D721Med (cell line): ENCODE measurements around the gene PLA2R1.

Source experiments
- DNase-seq: peaks from one replicate; pipeline ENCODE4 v3.0.0; 2011; ENCODE audit warnings: low spot score; ENCODE audit not compliant: insufficient read length
- FAIRE-seq: peaks from 2 replicates; lab custom pipeline; 2011; peaks lifted over from hg19 to GRCh38; lab: Jason Lieb, UNC
- TF ChIP-seq, protein P1 (sequence below): IDR thresholded peaks from 2 replicates; pipeline ENCODE4 v1.5.1; 2012; ENCODE audit warnings: mild to moderate bottlenecking, control low read depth; ENCODE audit not compliant: insufficient read depth; ENCODE audit errors: missing control alignments

The PLA2R1 gene

DNA sequence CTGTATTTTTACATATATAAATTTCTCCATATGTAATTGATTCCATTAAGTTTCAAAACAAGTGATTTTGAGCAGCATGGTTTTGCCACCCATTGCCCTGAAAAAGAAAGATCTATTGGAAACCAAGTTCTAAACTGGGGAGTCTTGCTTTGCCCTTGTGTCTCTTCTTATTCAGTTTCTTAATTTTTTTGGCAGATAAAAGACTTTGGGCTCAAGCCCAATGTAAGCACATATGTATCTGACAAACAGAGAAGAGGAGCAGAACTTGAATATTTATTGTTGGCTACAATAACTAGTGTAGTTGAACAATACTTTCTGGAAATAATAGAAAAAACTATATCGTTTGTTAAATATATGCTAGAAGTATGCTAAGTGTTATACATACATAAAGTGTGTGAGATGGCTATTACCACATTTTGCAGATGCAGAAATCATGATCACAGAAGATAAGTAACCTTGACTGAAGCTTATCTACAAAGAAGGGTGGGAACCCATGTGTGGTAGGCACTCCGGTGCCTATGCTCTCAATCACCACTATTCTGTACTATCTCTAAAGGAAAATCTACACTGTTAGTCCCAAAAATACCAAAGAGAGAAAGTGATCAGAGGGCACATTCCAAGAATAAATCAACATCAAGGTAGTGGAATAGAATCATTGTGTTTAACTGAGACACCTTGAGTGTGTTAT, 109.1 kb downstream of the PLA2R1 start:
- TF ChIP-seq, protein P1, sequence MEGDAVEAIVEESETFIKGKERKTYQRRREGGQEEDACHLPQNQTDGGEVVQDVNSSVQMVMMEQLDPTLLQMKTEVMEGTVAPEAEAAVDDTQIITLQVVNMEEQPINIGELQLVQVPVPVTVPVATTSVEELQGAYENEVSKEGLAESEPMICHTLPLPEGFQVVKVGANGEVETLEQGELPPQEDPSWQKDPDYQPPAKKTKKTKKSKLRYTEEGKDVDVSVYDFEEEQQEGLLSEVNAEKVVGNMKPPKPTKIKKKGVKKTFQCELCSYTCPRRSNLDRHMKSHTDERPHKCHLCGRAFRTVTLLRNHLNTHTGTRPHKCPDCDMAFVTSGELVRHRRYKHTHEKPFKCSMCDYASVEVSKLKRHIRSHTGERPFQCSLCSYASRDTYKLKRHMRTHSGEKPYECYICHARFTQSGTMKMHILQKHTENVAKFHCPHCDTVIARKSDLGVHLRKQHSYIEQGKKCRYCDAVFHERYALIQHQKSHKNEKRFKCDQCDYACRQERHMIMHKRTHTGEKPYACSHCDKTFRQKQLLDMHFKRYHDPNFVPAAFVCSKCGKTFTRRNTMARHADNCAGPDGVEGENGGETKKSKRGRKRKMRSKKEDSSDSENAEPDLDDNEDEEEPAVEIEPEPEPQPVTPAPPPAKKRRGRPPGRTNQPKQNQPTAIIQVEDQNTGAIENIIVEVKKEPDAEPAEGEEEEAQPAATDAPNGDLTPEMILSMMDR: no peak
- no peak for DNase-seq
- FAIRE-seq: peak; percentile 25

DNA sequence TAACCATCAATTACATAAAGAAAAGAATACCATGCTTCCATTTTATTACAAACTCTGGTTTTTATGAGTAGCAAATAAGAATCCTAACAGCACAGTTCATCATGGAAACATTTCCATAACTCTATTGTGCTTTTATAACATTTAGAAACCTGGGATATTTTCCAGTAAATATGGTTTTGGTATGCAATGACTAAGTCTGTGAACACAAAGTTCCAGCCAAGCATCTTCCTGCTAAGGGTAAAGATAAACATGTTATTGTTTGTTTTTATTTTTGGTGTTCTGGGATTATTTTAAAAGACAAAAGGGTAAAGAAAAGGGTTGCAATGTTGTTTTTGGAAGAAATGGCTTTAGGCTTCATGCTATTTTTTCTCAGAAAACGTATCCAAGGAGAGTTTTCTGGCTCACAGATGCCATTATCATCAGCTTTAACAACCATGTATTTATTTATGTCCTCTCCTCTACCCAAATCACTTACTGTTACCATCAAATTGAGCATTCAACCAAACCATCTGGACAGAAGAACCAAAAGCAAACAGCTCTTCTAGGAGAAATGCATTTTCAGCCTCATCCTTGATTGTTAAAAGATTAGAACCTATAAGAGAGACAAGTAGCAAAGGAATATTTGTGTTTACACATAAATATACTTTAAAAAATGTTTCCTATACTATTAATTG, 116.0 kb downstream of the PLA2R1 start:
- FAIRE-seq: no peak
- TF ChIP-seq, protein P1: no peak
- no peak for DNase-seq

DNA sequence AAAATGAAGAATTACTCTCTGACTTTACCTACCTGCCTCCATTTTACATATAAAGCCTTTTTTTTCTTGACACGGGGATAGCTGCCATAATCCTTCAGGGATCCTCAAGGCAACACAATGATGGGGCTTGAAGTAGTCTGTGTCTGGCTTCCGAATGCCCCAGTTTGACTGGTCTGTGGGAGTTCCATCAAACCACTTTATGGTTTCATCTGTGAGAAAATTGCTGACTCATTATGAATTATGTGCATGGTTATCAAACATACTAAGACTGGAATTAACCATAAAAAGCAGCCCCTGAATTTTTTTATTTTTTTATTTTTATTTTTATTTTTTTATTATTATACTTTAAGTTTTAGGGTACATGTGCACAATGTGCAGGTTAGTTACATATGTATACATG, 117.5 kb downstream of the PLA2R1 start:
- no peak for DNase-seq

DNA sequence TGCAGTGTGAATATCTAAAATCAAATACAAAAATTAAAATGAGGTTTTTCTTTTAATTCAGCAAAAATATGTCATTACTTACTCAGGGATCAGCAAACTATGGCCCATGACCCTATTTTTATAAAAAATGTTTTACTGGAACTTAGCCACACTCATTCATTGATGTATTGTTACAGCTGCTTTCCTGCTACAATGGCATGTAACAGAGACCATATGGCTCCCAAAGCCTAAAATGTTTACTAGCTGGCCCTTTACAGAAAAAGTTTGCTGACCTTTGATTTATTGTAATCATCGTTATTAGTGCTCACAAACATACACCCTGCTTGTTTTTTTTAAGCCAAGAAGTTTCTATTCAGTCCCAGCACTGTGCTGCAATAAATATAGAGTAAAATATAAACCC, 120.3 kb downstream of the PLA2R1 start:
- TF ChIP-seq, protein P1: no peak
- no peak for DNase-seq
- FAIRE-seq: no peak

More for the DNA sequence above, 117.5 kb downstream of the PLA2R1 start:
- no peak for FAIRE-seq
- TF ChIP-seq, protein P1: no peak

DNA sequence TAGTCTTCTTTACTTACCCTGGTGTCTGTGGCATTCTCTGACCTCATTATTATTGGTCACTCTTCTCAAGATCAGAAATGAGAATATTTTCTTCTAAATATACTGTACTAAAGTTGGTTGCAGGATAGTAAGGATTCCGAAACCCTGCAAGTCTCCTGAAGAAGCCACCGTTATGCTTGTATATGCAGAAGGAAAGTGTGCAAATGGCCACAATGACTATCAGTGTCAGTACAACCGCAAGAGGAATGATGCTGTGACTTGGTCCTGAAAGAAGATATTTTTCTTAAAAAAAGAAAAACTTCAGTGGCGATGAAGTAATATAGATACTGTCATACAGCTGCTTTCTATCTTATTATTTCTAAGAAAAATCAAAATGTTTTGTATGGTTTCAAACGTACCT, 120.7 kb downstream of the PLA2R1 start:
- TF ChIP-seq, protein P1: no peak
- DNase-seq (no peak), FAIRE-seq (no peak)

DNA sequence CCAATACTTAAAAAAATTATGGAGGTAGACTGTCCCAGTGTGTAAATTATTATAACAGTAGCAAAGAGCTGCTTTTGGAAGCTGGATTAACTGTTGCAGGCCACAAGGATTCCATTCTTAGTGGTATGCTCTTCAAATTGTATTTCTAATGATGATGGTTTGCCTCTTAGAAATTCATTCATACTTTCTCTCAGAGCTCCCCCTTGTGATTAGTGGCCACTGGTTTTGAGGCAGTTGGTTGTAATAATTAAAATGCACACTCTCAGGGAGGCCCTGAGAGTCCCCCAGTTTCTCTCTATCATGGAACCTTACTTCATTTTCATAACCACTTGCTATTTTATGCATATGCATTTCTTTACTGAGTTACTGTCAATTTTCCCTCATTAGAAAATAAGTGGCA, 122.5 kb downstream of the PLA2R1 start:
- DNase-seq (no peak), FAIRE-seq (no peak)
- TF ChIP-seq, protein P1: peak; percentile 62

DNA sequence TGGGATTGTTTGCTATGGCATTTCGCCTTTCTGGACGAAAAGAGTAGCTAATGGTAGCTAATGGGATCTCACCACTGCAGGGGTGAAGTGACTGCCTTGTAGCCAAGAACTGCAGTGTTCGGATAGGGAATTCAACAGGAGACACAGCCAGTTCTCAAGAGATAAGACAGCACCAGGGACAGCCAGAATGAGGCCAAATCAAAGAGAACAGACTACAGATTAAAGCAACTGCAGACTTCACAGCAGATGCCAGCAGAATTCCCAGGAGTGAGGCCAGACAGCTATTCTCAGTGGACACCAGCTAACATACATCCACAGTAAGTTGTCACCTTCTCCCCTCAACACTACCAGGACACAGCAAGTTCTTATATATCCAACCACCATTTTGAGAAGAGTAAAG, 124.0 kb downstream of the PLA2R1 start:
- FAIRE-seq (no peak), DNase-seq (no peak)
- TF ChIP-seq, protein P1: no peak
